GF-D8 (cell line): ENCODE data around the gene SORBS2.

Experiments
- DNase-seq: peaks from one replicate; lab custom pipeline; 2025; lab: John Stamatoyannopoulos, UW

SORBS2 gene

GRCh38 chr4:185773419-185773818 lies 38.6 kb downstream of the SORBS2 start:
- DNase-seq = no peak

- DNase-seq = no peak
These were observed 39.5 kb downstream of the SORBS2 start for GRCh38 chr4:185772391-185773093.

GRCh38 chr4:185771711-185772390 lies 40.1 kb downstream of the SORBS2 start:
- no peak for DNase-seq

GRCh38 chr4:185767528-185767927 lies 44.5 kb downstream of the SORBS2 start:
- DNase-seq = no peak

GRCh38 chr4:185764876-185765275 lies 47.1 kb downstream of the SORBS2 start:
- no peak for DNase-seq

- no peak for DNase-seq
These were observed 50.4 kb downstream of the SORBS2 start for GRCh38 chr4:185761352-185762235.

GRCh38 chr4:185758807-185759206 lies 53.2 kb downstream of the SORBS2 start:
- no peak for DNase-seq

GRCh38 chr4:185755451-185755850 lies 56.5 kb downstream of the SORBS2 start:
- no peak for DNase-seq

- no peak for DNase-seq
These were observed 57.0 kb downstream of the SORBS2 start for GRCh38 chr4:185754961-185755360.

GRCh38 chr4:185752872-185753271 lies 59.1 kb downstream of the SORBS2 start:
- DNase-seq = no peak

GRCh38 chr4:185749858-185750257 lies 62.1 kb downstream of the SORBS2 start:
- no peak for DNase-seq

GRCh38 chr4:185748901-185749390 lies 63.0 kb downstream of the SORBS2 start:
- DNase-seq = no peak

GRCh38 chr4:185745891-185746290 lies 66.1 kb downstream of the SORBS2 start:
- no peak for DNase-seq

- no peak for DNase-seq
These were observed 67.0 kb downstream of the SORBS2 start for GRCh38 chr4:185744946-185745345.

GRCh38 chr4:185744488-185744862 lies 67.5 kb downstream of the SORBS2 start:
- DNase-seq = no peak

GRCh38 chr4:185743722-185744487 lies 68.1 kb downstream of the SORBS2 start:
- DNase-seq = no peak

GRCh38 chr4:185742766-185743165 lies 69.2 kb downstream of the SORBS2 start:
- DNase-seq = no peak

GRCh38 chr4:185741795-185742194 lies 70.2 kb downstream of the SORBS2 start:
- no peak for DNase-seq

GRCh38 chr4:185740471-185740873 lies 71.5 kb downstream of the SORBS2 start:
- no peak for DNase-seq

GRCh38 chr4:185738820-185739219 lies 73.2 kb downstream of the SORBS2 start:
- no peak for DNase-seq

- DNase-seq = no peak
These were observed 73.9 kb downstream of the SORBS2 start for GRCh38 chr4:185738038-185738552.
